ENCODE measurements around the gene APOBEC4. TPM values are rescaled to one million over a fixed set of nuclear protein-coding genes. Genes with fewer than 3 reads are reported as not detected.

Gene APOBEC4
- total RNA-seq, 1 experiment from 2014 or later, result not detected

GRCh38 chr1:183635099-183635605 is 18.0 kb downstream of the APOBEC4 start:
- Histone ChIP-seq H3K36me3 (ENCODE audit: low read depth) (peaks cover 25% of the 10 kb centered on the region), H3K9me2 (ENCODE audit: insufficient read depth) (no peaks in the 10 kb centered on the region), H3K4me3 (peak overlapping the region; percentile 98), H3F3A (ENCODE audit: insufficient read depth, low read depth) (peaks cover 24% of the 10 kb centered on the region; the same call in 1 of the 2 replicates), H3K27me3 (ENCODE audit: insufficient read depth, low read depth) (no peaks in the 10 kb centered on the region), H3K27ac (peak overlapping the region; percentile 69), H3K4me2 (peak overlapping the region; percentile 92), H4K20me1 (ENCODE audit: insufficient read depth) (peaks cover 21% of the 10 kb centered on the region), H3K4me1 (replicated peaks; ENCODE audit: insufficient read depth) (peaks cover 40% of the 10 kb centered on the region), H3K79me2 (ENCODE audit: low read depth) (peaks cover 49% of the 10 kb centered on the region), H3K9me3 (ENCODE audit: insufficient read depth, low read depth) (no peaks in the 10 kb centered on the region), H2AFZ (peak overlapping the region; percentile 73)
- BruUV-seq (replicated peaks), result no TSS peak
- ChIA-PET POLR2A (ENCODE audit: unreplicated experiment) (interaction anchor here (0.6 kb wide), 2 partner anchors 354 to 359 kb away, joined by 3 to 4 read pairs; no protein-coding TSS in a partner anchor), CTCF (no interaction called here)
- peak in 1 of 2 experiments; percentile 39 for DNase-seq
- TF ChIP-seq CTCF (conservative IDR thresholded peaks at IDR 0.05), result no peak; the same call in 1 of the 2 replicates
- TF ChIP-seq EZH2 (IDR thresholded peaks at IDR 0.05; ENCODE audit: low read depth), result no peak
- intact Hi-C loops (cut with micrococcal nuclease; ENCODE audit: unreplicated experiment), result loop anchor here (1.0 to 10.0 kb wide), 5 partner anchors 62 to 1060 kb away; partner anchors contain the start of gene SMG7

GRCh38 chr1:183634429-183635065 is 18.6 kb downstream of the APOBEC4 start:
- no peak for TF ChIP-seq CTCF (conservative IDR thresholded peaks at IDR 0.05)
- TF ChIP-seq EZH2 (IDR thresholded peaks at IDR 0.05; ENCODE audit: low read depth), result no peak
- H3K36me3 ChIP-seq (ENCODE audit: low read depth), result peaks cover 32% of the 10 kb centered on the region
- peak overlapping the region; percentile 98 for H3K4me3 ChIP-seq
- POLR2A ChIA-PET (ENCODE audit: unreplicated experiment), result interaction anchor here (0.7 kb wide), 1 partner anchor 353 kb away, joined by 10 read pairs; no protein-coding TSS in a partner anchor
- intact Hi-C loops (cut with micrococcal nuclease; ENCODE audit: unreplicated experiment), result loop anchor here (1.0 to 10.0 kb wide), 5 partner anchors 63 to 1060 kb away; partner anchors contain the start of gene SMG7
- DNase-seq, result no peak
- no peaks in the 10 kb centered on the region for H3K9me2 ChIP-seq (ENCODE audit: insufficient read depth)
- H3K4me2 ChIP-seq, result peak overlapping the region; percentile 92
- H3K79me2 ChIP-seq (ENCODE audit: low read depth), result peaks cover 49% of the 10 kb centered on the region
- peaks cover 30% of the 10 kb centered on the region; the same call in 1 of the 2 replicates for H3F3A ChIP-seq (ENCODE audit: insufficient read depth, low read depth)
- no peaks in the 10 kb centered on the region for H3K27me3 ChIP-seq (ENCODE audit: insufficient read depth, low read depth)
- BruUV-seq (replicated peaks), result TSS peak; percentile 53
- H3K27ac ChIP-seq, result peak overlapping the region; percentile 69
- CTCF ChIA-PET, result interaction anchor here (0.7 kb wide), 1 partner anchor 9 kb away, joined by 6 read pairs; no protein-coding TSS in a partner anchor
- peaks cover 21% of the 10 kb centered on the region for H4K20me1 ChIP-seq (ENCODE audit: insufficient read depth)
- no peaks in the 10 kb centered on the region for H3K9me3 ChIP-seq (ENCODE audit: insufficient read depth, low read depth)
- peak overlapping the region; percentile 73 for H2AFZ ChIP-seq
- peaks cover 40% of the 10 kb centered on the region for H3K4me1 ChIP-seq (replicated peaks; ENCODE audit: insufficient read depth)

DNA sequence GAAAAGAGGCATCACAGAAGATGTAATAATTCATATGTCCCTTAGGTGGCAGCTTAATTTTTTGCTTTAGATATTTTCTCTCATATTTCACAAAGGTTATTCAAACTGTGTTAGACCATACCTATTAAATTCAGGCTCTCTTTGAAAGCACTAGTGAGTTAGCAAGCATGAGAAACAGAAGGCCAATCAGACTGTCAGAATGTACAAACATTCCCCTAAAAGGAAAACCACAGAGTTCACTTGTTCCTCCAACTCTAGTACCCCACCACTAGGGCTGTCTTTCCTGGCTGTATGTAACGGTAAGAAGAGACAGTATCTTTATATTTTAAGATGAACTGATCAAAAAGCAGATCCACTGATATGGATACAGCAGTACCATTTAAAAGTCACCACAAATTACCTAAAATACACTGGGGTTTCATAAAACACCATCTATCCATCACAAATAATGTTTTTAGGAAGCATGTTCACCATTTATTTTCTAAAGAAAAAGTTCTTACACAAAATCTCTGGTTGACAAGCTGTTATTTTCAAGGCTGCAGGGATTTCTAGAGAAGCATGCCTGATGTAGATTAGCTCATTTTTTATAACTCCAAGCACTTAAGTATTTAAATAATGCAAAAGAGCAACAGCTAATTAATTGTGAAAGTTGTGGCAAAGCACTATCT is 19.3 kb downstream of the APOBEC4 start:
- H3K4me1 ChIP-seq (replicated peaks; ENCODE audit: insufficient read depth), result peaks cover 40% of the 10 kb centered on the region
- BruUV-seq (replicated peaks), result no TSS peak
- peak overlapping the region; percentile 98 for H3K4me3 ChIP-seq
- H4K20me1 ChIP-seq (ENCODE audit: insufficient read depth), result peaks cover 21% of the 10 kb centered on the region
- DNase-seq, result peak in 1 of 2 experiments; percentile 74
- CTCF ChIA-PET, result interaction anchor here (0.6 to 0.7 kb wide), 2 partner anchors 8 to 119 kb away, joined by 3 to 6 read pairs; no protein-coding TSS in a partner anchor
- H3K4me2 ChIP-seq, result peak overlapping the region; percentile 92
- no peak overlapping the region for H2AFZ ChIP-seq
- peaks cover 39% of the 10 kb centered on the region for H3K36me3 ChIP-seq (ENCODE audit: low read depth)
- H3K9me3 ChIP-seq (ENCODE audit: insufficient read depth, low read depth), result no peaks in the 10 kb centered on the region
- POLR2A ChIA-PET (ENCODE audit: unreplicated experiment), result no interaction called here
- H3K9me2 ChIP-seq (ENCODE audit: insufficient read depth), result no peaks in the 10 kb centered on the region
- peaks cover 37% of the 10 kb centered on the region for H3F3A ChIP-seq (ENCODE audit: insufficient read depth, low read depth)
- peak; percentile 79 for TF ChIP-seq CTCF (conservative IDR thresholded peaks at IDR 0.05)
- TF ChIP-seq EZH2 (IDR thresholded peaks at IDR 0.05; ENCODE audit: low read depth), result no peak
- no peaks in the 10 kb centered on the region for H3K27me3 ChIP-seq (ENCODE audit: insufficient read depth, low read depth)
- peak overlapping the region; percentile 69; the same call in 1 of the 2 replicates for H3K27ac ChIP-seq
- H3K79me2 ChIP-seq (ENCODE audit: low read depth), result peaks cover 54% of the 10 kb centered on the region
- intact Hi-C loops (cut with micrococcal nuclease; ENCODE audit: unreplicated experiment), result loop anchor here (2.0 to 10.0 kb wide), 2 partner anchors 423 to 1061 kb away; no protein-coding TSS in a partner anchor

All from PC-9 (cell line).